Caco-2 (cell line): ENCODE measurements around the gene TYW1. TPM values are rescaled to one million over a fixed set of nuclear protein-coding genes. Genes with fewer than 3 reads are reported as not detected.
A peak's percentile ranks its signal among the peaks of the same experiment; 100 is the strongest.
"Not testable (repeated sequence)": the region's sequence is repeated elsewhere in the genome, so short reads cannot be mapped to it uniquely, and the experiment has no call there.

Experiments
- BruUV-seq: library from RNA; stranded (reverse); fragments of 400-500 nt; replicated peaks from 2 replicates; lab custom pipeline; 2021; lab: Mats Ljungman, UMichigan
- CTCF ChIA-PET: fragments of 300-600 bp; sonication (Branson Sonifier 250); formaldehyde crosslinking; loops from one replicate; lab custom pipeline; 2022; ENCODE audit warnings: antibody characterized with exemption; lab: Charles Lee
- POLR2A ChIA-PET: fragments of 300-600 bp; sonication (Branson Sonifier 250); formaldehyde crosslinking; loops from one replicate; lab custom pipeline; 2022; ENCODE audit warnings: antibody characterized with exemption; lab: Charles Lee
- DNase-seq, 2 experiments: peaks; one replicate each; pipeline versions ENCODE4 v3.0.0 to v3.0.0-alpha.2; 2020 to 2022
- H3K27me3 ChIP-seq: replicated peaks from 2 replicates; pipeline ENCODE4 v1.6.0; 2011; ENCODE audit warnings: low read length; ENCODE audit not compliant: control insufficient read depth, insufficient read depth
- H3K36me3 ChIP-seq: 2 replicates; pipeline ENCODE4 v1.5.1; 2011; ENCODE audit warnings: low read length; ENCODE audit not compliant: control insufficient read depth, insufficient read depth
- H3K4me1 ChIP-seq: fragments of 250-450 bp; sonication (Bioruptor Pico); 2 replicates; pipeline ENCODE4 v1.5.1; 2020; ENCODE audit warnings: mild to moderate bottlenecking
- H3K4me3 ChIP-seq: 2 replicates; pipeline ENCODE4 v1.5.1; 2011; ENCODE audit warnings: low read depth, mild to moderate bottlenecking, control low read depth, low read length
- H3K9me3 ChIP-seq: fragments of 250-450 bp; sonication (Bioruptor Pico); 2 replicates; pipeline ENCODE4 v1.5.1; 2020; ENCODE audit warnings: mild to moderate bottlenecking, moderate library complexity
- H3K27ac Mint-ChIP-seq: one replicate; pipeline ENCODE4 v1.8.0; 2022; ENCODE audit warnings: mixed read lengths; ENCODE audit not compliant: unreplicated experiment
- H3K27me3 Mint-ChIP-seq: one replicate; pipeline ENCODE4 v1.8.0; 2022; ENCODE audit warnings: mixed read lengths; ENCODE audit not compliant: insufficient read depth, unreplicated experiment
- H3K36me3 Mint-ChIP-seq: one replicate; pipeline ENCODE4 v1.8.0; 2022; ENCODE audit warnings: mild to moderate bottlenecking, mixed read lengths; ENCODE audit not compliant: insufficient read depth, unreplicated experiment
- H3K4me1 Mint-ChIP-seq: one replicate; pipeline ENCODE4 v1.8.0; 2022; ENCODE audit warnings: low read depth, mixed read lengths; ENCODE audit not compliant: unreplicated experiment
- H3K4me3 Mint-ChIP-seq: one replicate; pipeline ENCODE4 v1.8.0; 2022; ENCODE audit warnings: mild to moderate bottlenecking, moderate library complexity, mixed read lengths; ENCODE audit not compliant: unreplicated experiment
- H3K9me3 Mint-ChIP-seq: one replicate; pipeline ENCODE4 v1.8.0; 2022; ENCODE audit warnings: mixed read lengths; ENCODE audit not compliant: unreplicated experiment
- intact Hi-C: fragments of 100-400 bp; cut with micrococcal nuclease; formaldehyde crosslinking; loops from one replicate; pipeline ENCODE4 v1.10.0; 2022; ENCODE audit not compliant: unreplicated experiment
- total RNA-seq: library from RNA; stranded (reverse); gene quantifications from 2 replicates; pipeline ENCODE4 v1.2.3, GENCODE V29; 2022
- TF ChIP-seq, protein P1 (sequence below), 2 experiments: fragments of 200-600 bp in 1 of 2; IDR thresholded peaks; 1 replicate in 1 of 2; 2 replicates in 1 of 2; pipeline versions ENCODE4 v1.5.1 to v1.8.0; 2011 to 2022; ENCODE audit warnings: antibody characterized with exemption in 1 of 2, control low read depth in 1 of 2, inconsistent platforms in 1 of 2, low read depth in 1 of 2, low read length in 1 of 2, mild to moderate bottlenecking in 1 of 2, moderate library complexity in 1 of 2; ENCODE audit not compliant: insufficient read depth in 1 of 2, severe bottlenecking in 1 of 2, unreplicated experiment in 1 of 2

The TYW1 gene
- total RNA-seq, 1 experiment from 2014 or later, result 26.9 TPM

DNA sequence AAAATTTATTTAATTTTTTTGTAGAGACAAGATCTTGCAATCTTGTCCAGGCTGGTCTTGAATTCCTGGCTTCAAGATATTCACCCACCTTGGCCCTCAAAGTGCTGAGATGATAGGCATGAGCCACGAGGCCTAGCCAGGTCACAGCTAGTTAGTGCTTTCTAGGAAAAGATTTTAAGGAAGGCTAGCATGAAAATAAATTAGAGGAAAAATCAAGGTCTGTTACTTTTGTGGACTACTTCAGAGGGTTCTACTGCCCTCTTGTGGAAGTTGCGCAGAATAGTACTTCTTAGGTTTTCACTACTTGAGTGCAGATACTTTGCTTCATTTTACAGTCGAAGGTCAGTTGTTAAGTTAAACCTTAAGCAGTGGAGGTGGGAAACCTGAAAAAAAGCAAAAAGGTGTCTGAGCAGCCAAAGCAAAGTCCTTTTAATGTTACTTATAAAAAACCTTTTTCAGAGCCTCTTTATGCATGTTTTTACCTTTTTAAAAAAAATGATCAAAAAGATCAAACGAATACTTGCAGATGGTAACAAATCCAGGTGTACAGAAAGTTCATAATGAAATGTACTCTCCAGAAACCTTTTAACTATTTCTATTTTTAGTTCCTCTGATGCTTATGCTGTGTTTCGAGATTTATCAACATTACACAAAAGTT lies 4.1 kb downstream of the TYW1 start:
- intact Hi-C loops, H3K9me3 Mint-ChIP-seq, H3K4me1 Mint-ChIP-seq, H3K4me3 Mint-ChIP-seq, BruUV-seq, CTCF ChIA-PET, H3K27me3 ChIP-seq, POLR2A ChIA-PET, H3K27me3 Mint-ChIP-seq, H3K27ac Mint-ChIP-seq, H3K4me1 ChIP-seq, H3K9me3 ChIP-seq, H3K36me3 ChIP-seq, H3K4me3 ChIP-seq: not testable (repeated sequence)
- DNase-seq, result peak in 1 of 2 experiments; percentile 28
- TF ChIP-seq, protein P1, sequence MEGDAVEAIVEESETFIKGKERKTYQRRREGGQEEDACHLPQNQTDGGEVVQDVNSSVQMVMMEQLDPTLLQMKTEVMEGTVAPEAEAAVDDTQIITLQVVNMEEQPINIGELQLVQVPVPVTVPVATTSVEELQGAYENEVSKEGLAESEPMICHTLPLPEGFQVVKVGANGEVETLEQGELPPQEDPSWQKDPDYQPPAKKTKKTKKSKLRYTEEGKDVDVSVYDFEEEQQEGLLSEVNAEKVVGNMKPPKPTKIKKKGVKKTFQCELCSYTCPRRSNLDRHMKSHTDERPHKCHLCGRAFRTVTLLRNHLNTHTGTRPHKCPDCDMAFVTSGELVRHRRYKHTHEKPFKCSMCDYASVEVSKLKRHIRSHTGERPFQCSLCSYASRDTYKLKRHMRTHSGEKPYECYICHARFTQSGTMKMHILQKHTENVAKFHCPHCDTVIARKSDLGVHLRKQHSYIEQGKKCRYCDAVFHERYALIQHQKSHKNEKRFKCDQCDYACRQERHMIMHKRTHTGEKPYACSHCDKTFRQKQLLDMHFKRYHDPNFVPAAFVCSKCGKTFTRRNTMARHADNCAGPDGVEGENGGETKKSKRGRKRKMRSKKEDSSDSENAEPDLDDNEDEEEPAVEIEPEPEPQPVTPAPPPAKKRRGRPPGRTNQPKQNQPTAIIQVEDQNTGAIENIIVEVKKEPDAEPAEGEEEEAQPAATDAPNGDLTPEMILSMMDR (IDR thresholded peaks at IDR 0.05; ENCODE audit: insufficient read depth in 1 of 2, low read depth in 1 of 2, low read length in 1 of 2, severe bottlenecking in 1 of 2, unreplicated experiment in 1 of 2), result peak in 1 of 2 experiments; percentile 52
- H3K36me3 Mint-ChIP-seq, result peaks cover 27% of the 10 kb centered on the region

DNA sequence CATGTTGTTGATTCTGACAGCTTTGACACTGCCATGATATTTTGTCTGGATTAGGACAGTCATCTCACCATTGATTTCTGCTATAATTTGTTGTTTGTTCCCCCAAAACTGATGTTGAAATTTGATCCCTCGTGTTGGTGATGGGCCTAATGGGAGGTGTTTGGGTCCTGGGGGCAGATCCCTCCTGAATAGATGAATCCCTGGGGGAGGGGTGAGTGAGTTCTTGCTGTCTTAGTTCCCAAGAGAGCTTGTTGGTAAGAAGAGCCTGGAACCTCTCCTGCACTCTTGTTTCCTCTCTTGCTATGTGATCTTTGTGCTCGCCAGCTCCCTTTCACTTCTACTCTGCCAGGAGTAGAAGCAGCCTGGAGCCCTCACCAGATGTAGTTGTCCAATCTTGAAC lies 7.5 kb downstream of the TYW1 start:
- H3K9me3 Mint-ChIP-seq, H3K4me1 ChIP-seq, H3K27ac Mint-ChIP-seq, H3K9me3 ChIP-seq, intact Hi-C loops, DNase-seq, H3K4me1 Mint-ChIP-seq, BruUV-seq, POLR2A ChIA-PET, CTCF ChIA-PET, H3K27me3 Mint-ChIP-seq, H3K36me3 ChIP-seq, H3K4me3 Mint-ChIP-seq, H3K4me3 ChIP-seq, H3K27me3 ChIP-seq: not testable (repeated sequence)
- peaks cover 54% of the 10 kb centered on the region for H3K36me3 Mint-ChIP-seq

DNA sequence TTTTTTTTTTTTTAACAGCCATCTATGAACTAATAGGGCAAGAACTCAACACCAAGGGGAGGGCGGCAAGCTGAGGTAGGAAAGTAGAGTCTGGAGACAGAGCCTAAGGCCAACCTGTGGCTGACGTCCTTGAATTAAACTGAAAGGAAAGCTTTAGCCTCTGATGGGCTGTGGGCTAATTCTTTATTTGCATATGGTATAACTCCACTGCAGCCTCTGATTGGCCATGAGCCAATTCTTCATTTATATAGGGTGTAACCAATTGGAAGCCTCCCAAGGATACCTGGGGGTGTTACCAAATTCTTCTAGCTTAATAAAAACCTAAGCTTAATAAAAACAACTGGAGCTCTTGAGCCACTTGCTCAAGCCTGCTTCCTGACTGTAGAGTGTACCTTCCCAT lies 10.3 kb downstream of the TYW1 start:
- TF ChIP-seq, protein P1 (IDR thresholded peaks at IDR 0.05; ENCODE audit: insufficient read depth in 1 of 2, low read depth in 1 of 2, low read length in 1 of 2, severe bottlenecking in 1 of 2, unreplicated experiment in 1 of 2), result no peak
- Histone ChIP-seq H3K4me1 (no peaks in the 10 kb centered on the region), H3K27me3 (no peaks in the 10 kb centered on the region), H3K9me3 (no peaks in the 10 kb centered on the region), H3K4me3 (no peak overlapping the region), H3K36me3 (no peaks in the 10 kb centered on the region)
- Mint-ChIP-seq H3K9me3 (no peaks in the 10 kb centered on the region), H3K27ac (no peak overlapping the region), H3K4me1 (no peaks in the 10 kb centered on the region), H3K27me3 (no peaks in the 10 kb centered on the region), H3K4me3 (no peak overlapping the region), H3K36me3 (peaks cover 80% of the 10 kb centered on the region)
- intact Hi-C loops, result no loop called here
- no peak for DNase-seq
- BruUV-seq, result no TSS peak
- ChIA-PET POLR2A (interaction anchor here (0.7 kb wide), 1 partner anchor 11 kb away, joined by 9 read pairs; no protein-coding TSS in a partner anchor), CTCF (no interaction called here)
